SK-N-MC (cell line): ENCODE data around the gene SPECC1.
"Not testable (repeated sequence)": the region's sequence is repeated elsewhere in the genome, so short reads cannot be mapped to it uniquely, and the experiment has no call there.

Source experiments
- DNase-seq: peaks from one replicate; pipeline ENCODE4 v3.0.0-alpha.2; 2011; ENCODE audit warnings: low read depth, low spot score
- H3K27ac ChIP-seq: fragments of 200-600 bp; sonication (generic); 2 replicates; pipeline ENCODE4 v1.5.1; 2016; ENCODE audit warnings: mixed run types
- H3K36me3 ChIP-seq: fragments of 200-600 bp; sonication (generic); 2 replicates; pipeline ENCODE4 v1.6.1; 2017; ENCODE audit warnings: antibody characterized with exemption, low read length, mixed read lengths; ENCODE audit not compliant: insufficient read depth
- H3K4me3 ChIP-seq: fragments of 200-600 bp; sonication (generic); 2 replicates; pipeline ENCODE4 v1.5.1; 2016
- H3K9ac ChIP-seq: fragments of 200-600 bp; sonication (generic); 2 replicates; pipeline ENCODE4 v1.8.0; 2017; ENCODE audit warnings: mixed run types, mixed read lengths; ENCODE audit not compliant: insufficient read length
- H3K9me3 ChIP-seq: fragments of 200-600 bp; sonication (generic); 2 replicates; pipeline ENCODE4 v1.6.1; 2017; ENCODE audit warnings: low read depth, mild to moderate bottlenecking, antibody characterized with exemption, low read length, moderate library complexity, mixed read lengths
- EZH2 ChIP-seq: fragments of 200-600 bp; sonication (generic); IDR thresholded peaks from one replicate; pipeline ENCODE4 v1.6.1; 2017; ENCODE audit warnings: antibody characterized with exemption
- FOXP2 ChIP-seq: optimal IDR thresholded peaks from 2 replicates; pipeline ENCODE3; 2011; ENCODE audit warnings: mild to moderate bottlenecking, moderate library complexity; ENCODE audit not compliant: insufficient read depth; ENCODE audit errors: extremely low read length, control extremely low read depth
- POLR2AphosphoS5 ChIP-seq: IDR thresholded peaks from 2 replicates; pipeline ENCODE4 v1.6.1; 2012; ENCODE audit warnings: mild to moderate bottlenecking, low read depth, low read length, borderline replicate concordance

The SPECC1 gene

GRCh38 chr17:20184181-20184580, 175.0 kb downstream of the SPECC1 start:
- Histone ChIP-seq H3K9me3 (no peaks in the 10 kb centered on the region), H3K36me3 (no peaks in the 10 kb centered on the region), H3K4me3 (no peak overlapping the region), H3K9ac (no peak overlapping the region), H3K27ac (no peak overlapping the region)
- DNase-seq, result no peak
- no peak for TF ChIP-seq EZH2
- no peak for TF ChIP-seq POLR2AphosphoS5
- TF ChIP-seq FOXP2, result no peak

GRCh38 chr17:20184977-20185619, 175.9 kb downstream of the SPECC1 start:
- Histone ChIP-seq H3K36me3 (no peaks in the 10 kb centered on the region), H3K9ac (no peak overlapping the region), H3K9me3 (no peaks in the 10 kb centered on the region), H3K27ac (no peak overlapping the region), H3K4me3 (no peak overlapping the region)
- no peak for DNase-seq
- TF ChIP-seq FOXP2 (no peak), POLR2AphosphoS5 (no peak), EZH2 (no peak)

GRCh38 chr17:20187049-20187448, 177.9 kb downstream of the SPECC1 start:
- Histone ChIP-seq H3K4me3 (no peak overlapping the region), H3K9me3 (no peaks in the 10 kb centered on the region), H3K27ac (no peak overlapping the region), H3K36me3 (no peaks in the 10 kb centered on the region), H3K9ac (no peak overlapping the region)
- DNase-seq, result no peak
- TF ChIP-seq FOXP2 (no peak), POLR2AphosphoS5 (no peak), EZH2 (no peak)

- Histone ChIP-seq H3K27ac (no peak overlapping the region), H3K9ac (no peak overlapping the region), H3K4me3 (no peak overlapping the region), H3K36me3 (no peaks in the 10 kb centered on the region), H3K9me3 (no peaks in the 10 kb centered on the region)
- TF ChIP-seq FOXP2, result no peak
- no peak for TF ChIP-seq EZH2
- TF ChIP-seq POLR2AphosphoS5, result no peak
- no peak for DNase-seq
These were observed 180.1 kb downstream of the SPECC1 start for GRCh38 chr17:20189302-20189701.

- H3K9me3 ChIP-seq, result no peaks in the 10 kb centered on the region
- H3K4me3 ChIP-seq, result no peak overlapping the region
- no peak overlapping the region for H3K27ac ChIP-seq
- no peak overlapping the region for H3K9ac ChIP-seq
- TF ChIP-seq POLR2AphosphoS5, result no peak
- TF ChIP-seq EZH2, result no peak
- TF ChIP-seq FOXP2, result no peak
- no peaks in the 10 kb centered on the region for H3K36me3 ChIP-seq
- DNase-seq, result no peak
These were observed 180.8 kb downstream of the SPECC1 start for GRCh38 chr17:20189979-20190378.

- no peak for DNase-seq
- H3K27ac ChIP-seq, result no peak overlapping the region
- no peak overlapping the region for H3K4me3 ChIP-seq
- no peaks in the 10 kb centered on the region for H3K9me3 ChIP-seq
- no peak for TF ChIP-seq POLR2AphosphoS5
- no peak for TF ChIP-seq FOXP2
- no peak for TF ChIP-seq EZH2
- H3K36me3 ChIP-seq, result no peaks in the 10 kb centered on the region
- no peak overlapping the region for H3K9ac ChIP-seq
These were observed 181.4 kb downstream of the SPECC1 start for GRCh38 chr17:20190605-20191004.

- Histone ChIP-seq H3K9ac (no peak overlapping the region), H3K4me3 (no peak overlapping the region), H3K27ac (no peak overlapping the region), H3K9me3 (no peaks in the 10 kb centered on the region), H3K36me3 (no peaks in the 10 kb centered on the region)
- DNase-seq, result no peak
- no peak for TF ChIP-seq EZH2
- TF ChIP-seq FOXP2, result no peak
- TF ChIP-seq POLR2AphosphoS5, result no peak
These were observed 181.9 kb downstream of the SPECC1 start for GRCh38 chr17:20191056-20191455.

GRCh38 chr17:20196286-20196685, 187.1 kb downstream of the SPECC1 start:
- H3K4me3 ChIP-seq, H3K36me3 ChIP-seq, DNase-seq, H3K9ac ChIP-seq, H3K27ac ChIP-seq, H3K9me3 ChIP-seq: not testable (repeated sequence)

- H3K27ac ChIP-seq, result no peak overlapping the region
- no peaks in the 10 kb centered on the region for H3K36me3 ChIP-seq
- no peak for TF ChIP-seq POLR2AphosphoS5
- no peak overlapping the region for H3K4me3 ChIP-seq
- H3K9me3 ChIP-seq, result peaks cover 4% of the 10 kb centered on the region; the same call in 1 of the 2 replicates
- no peak for DNase-seq
- H3K9ac ChIP-seq, result no peak overlapping the region
These were observed 188.2 kb downstream of the SPECC1 start for GRCh38 chr17:20197272-20197926.
